Nephron (organoid): ENCODE results near the gene ZBTB8B.

ENCODE experiments used
- H3K27ac Mint-ChIP-seq, 3 experiments: 2 replicates each; pipeline ENCODE4 v1.8.0; 2020; ENCODE audit warnings: mixed read lengths in 3 of 3, mild to moderate bottlenecking in 2 of 3, moderate library complexity in 1 of 3
- H3K27me3 Mint-ChIP-seq: 2 replicates; pipeline ENCODE4 v1.8.0; 2021; ENCODE audit warnings: low read depth, mild to moderate bottlenecking, moderate library complexity, mixed read lengths
- H3K36me3 Mint-ChIP-seq: 2 replicates; pipeline ENCODE4 v1.8.0; 2020; ENCODE audit warnings: low read depth, mixed read lengths
- H3K4me1 Mint-ChIP-seq: 2 replicates; pipeline ENCODE4 v1.8.0; 2020; ENCODE audit warnings: mixed read lengths
- H3K4me3 Mint-ChIP-seq, 3 experiments: 2 replicates each; pipeline ENCODE4 v1.8.0; 2020; ENCODE audit warnings: mild to moderate bottlenecking in 3 of 3, mixed read lengths in 3 of 3, moderate library complexity in 2 of 3
- H3K9me3 Mint-ChIP-seq: 2 replicates; pipeline ENCODE4 v1.8.0; 2020; ENCODE audit warnings: mixed read lengths
- CTCF ChIP-seq, 3 experiments: fragments of 200-600 bp; sonication (generic); IDR thresholded peaks; one replicate each; pipeline ENCODE4 v1.5.0; 2021; ENCODE audit warnings: antibody characterized with exemption in 3 of 3; ENCODE audit not compliant: unreplicated experiment in 3 of 3

Gene ZBTB8B

GRCh38 chr1:32498751-32499150 lies 33.9 kb downstream of the ZBTB8B start:
- H3K9me3 Mint-ChIP-seq = no peaks in the 10 kb centered on the region
- no peaks in the 10 kb centered on the region for H3K27me3 Mint-ChIP-seq
- no peak for TF ChIP-seq CTCF (IDR thresholded peaks at IDR 0.05; ENCODE audit: unreplicated experiment in 3 of 3)
- peaks cover 32% of the 10 kb centered on the region for H3K4me1 Mint-ChIP-seq
- H3K36me3 Mint-ChIP-seq = no peaks in the 10 kb centered on the region
- H3K27ac Mint-ChIP-seq = peak overlapping the region; percentile 87 to 96 (median 91)
- peak overlapping the region; percentile 88 to 93 (median 91) for H3K4me3 Mint-ChIP-seq

GRCh38 chr1:32500387-32501209 lies 35.7 kb downstream of the ZBTB8B start:
- TF ChIP-seq CTCF (IDR thresholded peaks at IDR 0.05; ENCODE audit: unreplicated experiment in 3 of 3) = peak in 1 of 3 experiments; percentile 13
- Mint-ChIP-seq H3K27me3 (no peaks in the 10 kb centered on the region), H3K36me3 (no peaks in the 10 kb centered on the region)

GRCh38 chr1:32501865-32502264 lies 37.0 kb downstream of the ZBTB8B start:
- peak overlapping the region; percentile 62 to 95 (median 94) for H3K27ac Mint-ChIP-seq
- H3K27me3 Mint-ChIP-seq = no peaks in the 10 kb centered on the region
- H3K4me1 Mint-ChIP-seq = peaks cover 16% of the 10 kb centered on the region
- H3K9me3 Mint-ChIP-seq = no peaks in the 10 kb centered on the region
- H3K36me3 Mint-ChIP-seq = no peaks in the 10 kb centered on the region
- peak overlapping the region; percentile 72 to 86 (median 80) for H3K4me3 Mint-ChIP-seq
- no peak for TF ChIP-seq CTCF (IDR thresholded peaks at IDR 0.05; ENCODE audit: unreplicated experiment in 3 of 3)

More at GRCh38 chr1:32500387-32501209, 35.7 kb downstream of the ZBTB8B start:
- H3K4me3 Mint-ChIP-seq = peak overlapping the region; percentile 89 to 93 (median 91)
- peaks cover 23% of the 10 kb centered on the region for H3K4me1 Mint-ChIP-seq
- no peaks in the 10 kb centered on the region for H3K9me3 Mint-ChIP-seq
- peak overlapping the region; percentile 95 to 99 (median 96) for H3K27ac Mint-ChIP-seq

- no peaks in the 10 kb centered on the region for H3K9me3 Mint-ChIP-seq
- no peak overlapping the region for H3K4me3 Mint-ChIP-seq
- TF ChIP-seq CTCF (IDR thresholded peaks at IDR 0.05; ENCODE audit: unreplicated experiment in 3 of 3) = no peak
- H3K27ac Mint-ChIP-seq = no peak overlapping the region
- H3K36me3 Mint-ChIP-seq = no peaks in the 10 kb centered on the region
- H3K27me3 Mint-ChIP-seq = no peaks in the 10 kb centered on the region
- H3K4me1 Mint-ChIP-seq = peaks cover 8% of the 10 kb centered on the region
These were observed 38.3 kb downstream of the ZBTB8B start for GRCh38 chr1:32503153-32503552.

GRCh38 chr1:32507021-32507420 lies 42.1 kb downstream of the ZBTB8B start:
- H3K4me1 Mint-ChIP-seq = no peaks in the 10 kb centered on the region
- no peak overlapping the region for H3K4me3 Mint-ChIP-seq
- no peaks in the 10 kb centered on the region for H3K36me3 Mint-ChIP-seq
- no peaks in the 10 kb centered on the region for H3K27me3 Mint-ChIP-seq
- no peak for TF ChIP-seq CTCF (IDR thresholded peaks at IDR 0.05; ENCODE audit: unreplicated experiment in 3 of 3)
- no peak overlapping the region for H3K27ac Mint-ChIP-seq
- H3K9me3 Mint-ChIP-seq = peaks cover 3% of the 10 kb centered on the region

GRCh38 chr1:32508761-32509160 lies 43.9 kb downstream of the ZBTB8B start:
- Mint-ChIP-seq H3K27ac (no peak overlapping the region), H3K27me3 (no peaks in the 10 kb centered on the region), H3K4me3 (no peak overlapping the region), H3K4me1 (no peaks in the 10 kb centered on the region), H3K9me3 (peaks cover 6% of the 10 kb centered on the region), H3K36me3 (no peaks in the 10 kb centered on the region)
- no peak for TF ChIP-seq CTCF (IDR thresholded peaks at IDR 0.05; ENCODE audit: unreplicated experiment in 3 of 3)
